Activated naive CD8-positive, alpha-beta T cell treated with anti-CD3 and anti-CD28 coated beads, Interleukin-2, amount 50 U/mL, for 24 hours (primary cell): ENCODE results near the gene IFNA17.
A peak's percentile ranks its signal among the peaks of the same experiment; 100 is the strongest.
"Not testable (repeated sequence)": the region's sequence is repeated elsewhere in the genome, so short reads cannot be mapped to it uniquely, and the experiment has no call there.

Source experiments
- ATAC-seq: fragments of 150-1000 bp; cut with Tn5 transposase; one replicate; pipeline ENCODE4 v1.10.0; 2021
- DNase-seq: peaks from one replicate; pipeline ENCODE4 v3.0.0; 2021
- H3K27ac Mint-ChIP-seq: one replicate; pipeline ENCODE4 v1.8.0; 2021; ENCODE audit warnings: mild to moderate bottlenecking, mixed read lengths
- H3K27me3 Mint-ChIP-seq: one replicate; pipeline ENCODE4 v1.8.0; 2021; ENCODE audit warnings: mixed read lengths
- H3K36me3 Mint-ChIP-seq: one replicate; pipeline ENCODE4 v1.8.0; 2021; ENCODE audit warnings: low read depth, mixed read lengths
- H3K4me1 Mint-ChIP-seq: one replicate; pipeline ENCODE4 v1.8.0; 2021; ENCODE audit warnings: mixed read lengths
- H3K4me3 Mint-ChIP-seq: one replicate; pipeline ENCODE4 v1.8.0; 2021; ENCODE audit warnings: mild to moderate bottlenecking, moderate library complexity, mixed read lengths
- H3K9me3 Mint-ChIP-seq: one replicate; pipeline ENCODE4 v1.8.0; 2021; ENCODE audit warnings: mixed read lengths

Gene IFNA17

GRCh38 chr9:21228122-21228521 lies at the start of gene IFNA17:
TSS of gene IFNA17 (minus strand) at chr9:21228222. CDS start at chr9:21228173, 49 bp downstream.
- Mint-ChIP-seq H3K27me3 (no peaks in the 10 kb centered on the region), H3K4me3 (no peak within 1 kb of the TSS), H3K36me3 (no peaks in the 10 kb centered on the region), H3K27ac (no peak within 1 kb of the TSS), H3K9me3 (no peaks in the 10 kb centered on the region), H3K4me1 (no peaks in the 10 kb centered on the region)
- DNase-seq (no peak), ATAC-seq (no peak)

- Mint-ChIP-seq H3K4me1 (peaks cover 3% of the 10 kb centered on the region), H3K36me3 (no peaks in the 10 kb centered on the region), H3K9me3 (no peaks in the 10 kb centered on the region), H3K4me3 (no peak overlapping the region), H3K27ac (no peak overlapping the region), H3K27me3 (peaks cover 21% of the 10 kb centered on the region)
- ATAC-seq (no peak), DNase-seq (no peak)
These were observed 40.3 kb upstream of the IFNA17 start for GRCh38 chr9:21268347-21268657.

GRCh38 chr9:21267485-21268346 lies 39.7 kb upstream of the IFNA17 start:
- no peak for ATAC-seq
- no peak overlapping the region for H3K27ac Mint-ChIP-seq
- no peak for DNase-seq
- no peaks in the 10 kb centered on the region for H3K36me3 Mint-ChIP-seq
- H3K4me3 Mint-ChIP-seq = no peak overlapping the region
- H3K9me3 Mint-ChIP-seq = no peaks in the 10 kb centered on the region
- H3K4me1 Mint-ChIP-seq = peaks cover 3% of the 10 kb centered on the region
- peaks cover 16% of the 10 kb centered on the region for H3K27me3 Mint-ChIP-seq

- no peaks in the 10 kb centered on the region for H3K9me3 Mint-ChIP-seq
- peaks cover 16% of the 10 kb centered on the region for H3K27me3 Mint-ChIP-seq
- ATAC-seq (no peak), DNase-seq (no peak)
- H3K27ac Mint-ChIP-seq = no peak overlapping the region
- H3K4me3 Mint-ChIP-seq = no peak overlapping the region
- no peaks in the 10 kb centered on the region for H3K36me3 Mint-ChIP-seq
- peaks cover 3% of the 10 kb centered on the region for H3K4me1 Mint-ChIP-seq
These were observed 38.9 kb upstream of the IFNA17 start for GRCh38 chr9:21266733-21267484.

- H3K4me1 Mint-ChIP-seq = peaks cover 3% of the 10 kb centered on the region
- ATAC-seq (no peak), DNase-seq (no peak)
- H3K9me3 Mint-ChIP-seq = no peaks in the 10 kb centered on the region
- no peaks in the 10 kb centered on the region for H3K36me3 Mint-ChIP-seq
- peaks cover 10% of the 10 kb centered on the region for H3K27me3 Mint-ChIP-seq
- no peak overlapping the region for H3K4me3 Mint-ChIP-seq
- H3K27ac Mint-ChIP-seq = no peak overlapping the region
These were observed 37.6 kb upstream of the IFNA17 start for GRCh38 chr9:21265421-21266189.

- Mint-ChIP-seq H3K4me1 (peaks cover 4% of the 10 kb centered on the region), H3K4me3 (no peak overlapping the region), H3K9me3 (no peaks in the 10 kb centered on the region), H3K27me3 (peaks cover 7% of the 10 kb centered on the region), H3K27ac (no peak overlapping the region), H3K36me3 (no peaks in the 10 kb centered on the region)
- ATAC-seq (no peak), DNase-seq (no peak)
These were observed 27.7 kb upstream of the IFNA17 start for GRCh38 chr9:21255538-21256212.

GRCh38 chr9:21252721-21253547 lies 24.9 kb upstream of the IFNA17 start:
- Mint-ChIP-seq H3K4me1 (peaks cover 4% of the 10 kb centered on the region), H3K27me3 (peaks cover 7% of the 10 kb centered on the region), H3K4me3 (no peak overlapping the region), H3K36me3 (no peaks in the 10 kb centered on the region), H3K27ac (no peak overlapping the region), H3K9me3 (no peaks in the 10 kb centered on the region)
- ATAC-seq (peak; percentile 71), DNase-seq (no peak)

GRCh38 chr9:21251638-21252037 lies 23.6 kb upstream of the IFNA17 start:
- Mint-ChIP-seq H3K9me3 (no peaks in the 10 kb centered on the region), H3K27ac (no peak overlapping the region), H3K36me3 (no peaks in the 10 kb centered on the region), H3K4me3 (no peak overlapping the region), H3K27me3 (peaks cover 7% of the 10 kb centered on the region), H3K4me1 (peaks cover 4% of the 10 kb centered on the region)
- no peak for ATAC-seq
- DNase-seq = no peak

GRCh38 chr9:21251190-21251589 lies 23.2 kb upstream of the IFNA17 start:
- no peak for DNase-seq
- no peak overlapping the region for H3K27ac Mint-ChIP-seq
- ATAC-seq = peak; percentile 33
- no peaks in the 10 kb centered on the region for H3K9me3 Mint-ChIP-seq
- peaks cover 4% of the 10 kb centered on the region for H3K4me1 Mint-ChIP-seq
- peaks cover 7% of the 10 kb centered on the region for H3K27me3 Mint-ChIP-seq
- H3K4me3 Mint-ChIP-seq = no peak overlapping the region
- no peaks in the 10 kb centered on the region for H3K36me3 Mint-ChIP-seq

- DNase-seq (no peak), ATAC-seq (no peak)
- Mint-ChIP-seq H3K27me3 (peaks cover 8% of the 10 kb centered on the region), H3K36me3 (no peaks in the 10 kb centered on the region), H3K9me3 (no peaks in the 10 kb centered on the region), H3K4me3 (no peak overlapping the region), H3K27ac (no peak overlapping the region), H3K4me1 (peaks cover 2% of the 10 kb centered on the region)
These were observed 16.8 kb upstream of the IFNA17 start for GRCh38 chr9:21244836-21245235.

GRCh38 chr9:21239911-21240310 lies 11.9 kb upstream of the IFNA17 start, which contains the start of gene IFNA14:
TSS of gene IFNA14 (minus strand) at chr9:21240005. CDS start at chr9:21239935, 70 bp downstream.
- Mint-ChIP-seq H3K9me3 (no peaks in the 10 kb centered on the region), H3K4me3 (no peak within 1 kb of the TSS), H3K27me3 (peaks cover 9% of the 10 kb centered on the region), H3K36me3 (no peaks in the 10 kb centered on the region), H3K4me1 (peaks cover 6% of the 10 kb centered on the region), H3K27ac (no peak within 1 kb of the TSS)
- DNase-seq = no peak
- no peak for ATAC-seq

- not testable (repeated sequence) for ATAC-seq, H3K9me3 Mint-ChIP-seq, H3K36me3 Mint-ChIP-seq, H3K27ac Mint-ChIP-seq, H3K4me3 Mint-ChIP-seq, H3K4me1 Mint-ChIP-seq, DNase-seq, H3K27me3 Mint-ChIP-seq
These were observed 8.3 kb upstream of the IFNA17 start for GRCh38 chr9:21236360-21236714.

GRCh38 chr9:21235468-21236359 lies 7.7 kb upstream of the IFNA17 start:
- ATAC-seq (peak; percentile 65), DNase-seq (peak; percentile 10)
- H3K27me3 Mint-ChIP-seq, H3K27ac Mint-ChIP-seq, H3K9me3 Mint-ChIP-seq, H3K36me3 Mint-ChIP-seq, H3K4me1 Mint-ChIP-seq, H3K4me3 Mint-ChIP-seq: not testable (repeated sequence)
